HG03280 (cell line): Measurements from ENCODE around the gene AUTS2.

Experiments
- ATAC-seq: cut with Tn5 transposase; IDR thresholded peaks from one replicate; pipeline ENCODE4 v1.9.1; 2021; ENCODE audit warnings: mild to moderate bottlenecking, moderate library complexity; ENCODE audit not compliant: unreplicated experiment

AUTS2 gene

DNA sequence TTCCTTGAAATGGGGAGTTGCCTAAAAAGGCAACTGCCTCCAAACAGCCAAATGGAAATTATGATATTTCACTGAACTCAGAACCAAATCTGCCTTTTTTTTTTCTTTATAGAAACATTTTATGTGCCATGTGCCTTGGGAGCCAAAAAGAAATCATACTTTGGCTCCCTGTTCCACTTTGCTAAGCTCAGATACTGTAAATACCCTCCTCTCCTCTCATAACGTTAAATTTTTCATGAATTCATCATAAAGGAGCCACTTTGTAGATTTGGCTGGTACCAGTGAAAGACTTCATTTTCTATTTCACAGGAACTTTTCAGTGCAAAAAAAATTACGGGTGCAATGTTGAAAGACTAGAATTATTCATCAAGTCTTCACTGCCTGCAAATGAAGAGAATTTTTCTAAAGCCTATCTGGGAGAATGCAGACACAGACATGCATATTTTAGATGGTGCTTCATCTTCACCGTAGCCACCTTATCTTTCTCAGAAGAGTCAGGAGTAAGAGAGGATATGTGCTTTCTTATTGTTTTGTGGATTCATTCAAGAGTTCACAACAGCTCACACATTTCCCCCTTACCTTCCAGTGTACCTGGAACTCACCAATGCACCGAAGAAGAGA lies 791.4 kb downstream of the AUTS2 start:
- no peak for ATAC-seq

GRCh38 chr7:70390251-70390650 lies 792.0 kb downstream of the AUTS2 start:
- ATAC-seq: no peak

- no peak for ATAC-seq
Observed at GRCh38 chr7:70392256-70392876, 794.1 kb downstream of the AUTS2 start.

GRCh38 chr7:70392877-70393435 lies 794.7 kb downstream of the AUTS2 start:
- ATAC-seq: no peak

DNA sequence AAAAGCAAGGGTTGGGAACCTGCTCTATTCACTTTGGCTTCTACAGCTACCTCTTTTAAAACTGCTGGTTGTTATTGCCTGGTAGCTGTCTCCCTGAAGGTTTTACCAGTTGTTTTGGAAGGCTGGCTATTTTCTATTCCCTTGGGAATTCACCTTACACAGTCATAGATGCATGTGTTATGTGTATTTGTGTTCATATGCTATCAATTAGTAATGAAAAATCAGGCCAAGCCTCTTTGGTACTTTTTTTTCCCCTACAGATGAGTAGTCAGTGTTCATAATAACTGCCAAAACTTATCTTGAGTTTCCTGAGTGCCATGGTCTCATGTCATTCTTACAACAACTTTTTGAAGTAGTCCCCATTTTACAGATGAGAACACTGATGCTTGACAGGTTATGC lies 795.7 kb downstream of the AUTS2 start:
- no peak for ATAC-seq

- no peak for ATAC-seq
Observed at GRCh38 chr7:70400829-70401380, 802.6 kb downstream of the AUTS2 start.

DNA sequence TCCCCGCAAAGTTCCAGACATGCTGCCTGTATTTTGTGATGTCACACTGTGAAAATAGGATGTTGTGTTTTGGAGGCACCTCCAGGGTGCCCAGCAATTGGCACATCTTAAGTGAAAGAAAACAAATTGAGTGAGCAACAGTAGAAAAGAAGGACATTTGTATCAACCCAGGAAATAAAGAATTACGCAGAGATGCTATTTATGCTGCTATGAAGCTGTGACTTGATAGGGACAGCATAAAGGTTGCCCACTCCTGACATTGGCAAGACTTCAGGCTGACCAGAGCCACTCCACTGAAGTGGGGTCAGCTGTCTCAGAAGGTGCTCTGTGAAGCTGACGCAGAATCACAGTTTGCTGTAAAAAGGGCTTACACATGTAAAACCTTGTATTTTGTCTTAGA lies 803.8 kb downstream of the AUTS2 start:
- no peak for ATAC-seq

GRCh38 chr7:70405241-70405640 lies 807.0 kb downstream of the AUTS2 start:
- ATAC-seq: no peak

GRCh38 chr7:70406186-70406949 lies 808.1 kb downstream of the AUTS2 start:
- ATAC-seq: no peak

DNA sequence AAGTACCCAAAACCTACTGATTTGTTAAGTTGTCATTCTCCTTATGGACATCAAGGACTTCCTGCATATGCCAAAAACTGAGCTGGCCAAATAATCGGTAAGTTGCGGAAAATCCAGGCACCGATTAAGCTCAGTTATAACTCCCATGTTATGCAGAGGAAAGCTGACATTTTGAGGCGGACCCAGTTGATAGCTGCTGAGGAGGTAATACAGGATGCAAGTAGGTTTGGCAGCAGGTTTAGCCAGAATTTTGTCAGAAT lies 808.6 kb downstream of the AUTS2 start:
- ATAC-seq: no peak

- ATAC-seq: no peak
Observed at GRCh38 chr7:70408477-70408876, 810.2 kb downstream of the AUTS2 start.

- ATAC-seq: no peak
Observed at GRCh38 chr7:70408891-70409290, 810.6 kb downstream of the AUTS2 start.

- no peak for ATAC-seq
Observed at GRCh38 chr7:70410134-70410750, 812.0 kb downstream of the AUTS2 start.

DNA sequence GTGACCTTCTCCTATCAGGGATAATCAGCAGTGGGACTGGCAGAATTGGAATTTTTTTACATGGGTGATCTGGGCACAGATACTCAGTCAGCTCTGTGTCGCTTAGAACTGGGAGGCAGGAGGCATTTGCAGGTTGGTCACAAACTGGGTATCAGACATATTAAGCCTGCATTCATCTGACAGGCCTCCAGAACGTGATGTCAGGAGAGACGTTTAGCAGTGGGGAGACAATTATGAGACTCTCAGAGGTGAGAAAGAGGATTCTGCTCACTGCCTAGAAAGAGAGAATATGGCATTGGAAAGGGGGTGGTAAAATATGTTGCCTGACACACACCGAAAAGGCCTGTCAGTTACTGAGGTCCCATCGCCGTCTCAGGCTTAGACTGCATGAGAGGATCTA lies 816.1 kb downstream of the AUTS2 start:
- no peak for ATAC-seq

GRCh38 chr7:70415179-70415972 lies 817.1 kb downstream of the AUTS2 start:
- ATAC-seq: no peak

DNA sequence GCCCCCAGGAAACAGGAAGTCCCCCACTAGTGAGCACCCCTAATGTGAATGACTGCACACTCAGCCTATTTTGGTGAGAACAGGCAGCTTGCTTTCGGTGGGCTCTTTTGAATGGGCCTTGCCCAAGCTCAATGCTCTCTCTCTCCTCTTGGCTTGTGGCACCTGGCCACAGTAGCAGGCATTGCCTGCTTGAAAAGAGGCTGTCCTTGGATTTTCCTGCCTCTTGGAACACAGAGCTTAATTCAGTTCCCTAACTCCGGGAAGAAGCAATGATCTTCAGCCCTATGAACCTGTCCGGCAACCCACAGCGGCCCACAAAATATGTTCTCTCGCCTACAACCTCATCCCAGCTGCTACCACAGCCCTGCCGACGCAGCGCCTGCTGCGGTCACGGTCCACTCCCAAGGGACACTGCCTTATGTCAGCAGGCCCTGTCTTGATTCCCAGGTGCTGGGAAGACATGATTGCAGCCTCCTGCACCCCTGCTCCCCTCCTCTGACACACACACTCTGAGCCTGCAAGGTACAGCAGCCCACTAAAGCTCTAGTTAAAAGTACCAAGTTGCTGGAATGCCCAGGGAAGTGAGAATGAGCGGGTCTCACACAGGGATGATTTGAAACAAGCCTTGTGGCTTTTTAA lies 818.2 kb downstream of the AUTS2 start:
- no peak for ATAC-seq

GRCh38 chr7:70416986-70417655 lies 818.8 kb downstream of the AUTS2 start:
- ATAC-seq: no peak

DNA sequence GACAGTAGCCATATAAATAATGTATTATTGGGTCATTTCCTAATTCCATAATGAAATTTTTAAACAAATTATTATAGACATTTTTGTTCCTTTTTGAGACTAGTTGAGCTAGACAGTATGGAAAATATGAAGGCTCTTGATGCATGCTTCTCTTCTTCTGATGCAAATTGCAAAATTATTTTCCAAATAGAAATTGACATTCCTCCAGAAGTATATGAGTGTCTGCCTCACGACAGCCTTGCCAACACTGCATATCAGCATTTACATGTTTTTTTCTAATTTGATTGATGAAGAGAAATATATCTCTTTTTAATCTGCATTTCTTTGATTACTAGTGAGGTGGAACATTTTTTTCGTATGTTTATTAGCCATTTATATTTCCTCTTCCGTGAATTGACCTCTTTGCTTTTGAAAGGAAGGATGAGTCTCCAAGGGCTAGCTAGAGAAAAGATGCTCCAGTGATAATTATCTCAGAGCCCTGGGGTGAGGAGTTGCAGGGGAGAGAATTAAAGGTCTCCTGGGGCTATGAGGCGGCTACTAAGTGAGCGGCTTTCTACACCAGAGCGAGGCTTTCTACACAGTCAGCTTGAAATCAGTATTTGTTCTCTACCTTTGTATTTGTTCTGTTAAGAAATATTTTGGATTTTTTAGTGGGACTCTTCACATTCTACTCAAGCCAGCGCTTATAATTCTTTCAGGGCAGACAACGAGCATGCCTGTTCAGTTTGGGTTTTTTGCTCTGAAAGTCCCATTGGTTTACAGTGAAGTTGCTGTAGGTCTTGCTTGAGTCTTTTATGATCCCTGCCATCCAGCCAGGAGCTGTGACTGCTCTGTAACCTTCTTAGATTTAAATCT lies 821.5 kb downstream of the AUTS2 start:
- ATAC-seq: no peak

DNA sequence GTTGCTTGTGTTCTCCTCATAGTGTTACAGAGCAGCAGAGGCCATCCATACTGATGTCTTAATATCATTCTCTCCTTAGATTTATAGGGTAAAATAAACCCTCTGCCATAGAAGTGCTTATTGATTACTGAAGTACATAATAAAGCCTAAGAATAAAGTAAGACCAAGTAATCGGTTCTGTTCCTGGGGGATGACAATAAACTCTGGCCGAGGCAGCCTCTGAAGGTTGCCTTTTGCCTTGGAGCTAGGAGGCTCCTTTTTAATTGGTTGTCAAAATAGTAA lies 822.0 kb downstream of the AUTS2 start:
- ATAC-seq: no peak
